ENCODE measurements around the gene ACKR1. TPM values are rescaled to one million over a fixed set of nuclear protein-coding genes. Genes with fewer than 3 reads are reported as not detected.

Gene ACKR1
- total RNA-seq, 1 experiment from 2014 or later: not detected

DNA sequence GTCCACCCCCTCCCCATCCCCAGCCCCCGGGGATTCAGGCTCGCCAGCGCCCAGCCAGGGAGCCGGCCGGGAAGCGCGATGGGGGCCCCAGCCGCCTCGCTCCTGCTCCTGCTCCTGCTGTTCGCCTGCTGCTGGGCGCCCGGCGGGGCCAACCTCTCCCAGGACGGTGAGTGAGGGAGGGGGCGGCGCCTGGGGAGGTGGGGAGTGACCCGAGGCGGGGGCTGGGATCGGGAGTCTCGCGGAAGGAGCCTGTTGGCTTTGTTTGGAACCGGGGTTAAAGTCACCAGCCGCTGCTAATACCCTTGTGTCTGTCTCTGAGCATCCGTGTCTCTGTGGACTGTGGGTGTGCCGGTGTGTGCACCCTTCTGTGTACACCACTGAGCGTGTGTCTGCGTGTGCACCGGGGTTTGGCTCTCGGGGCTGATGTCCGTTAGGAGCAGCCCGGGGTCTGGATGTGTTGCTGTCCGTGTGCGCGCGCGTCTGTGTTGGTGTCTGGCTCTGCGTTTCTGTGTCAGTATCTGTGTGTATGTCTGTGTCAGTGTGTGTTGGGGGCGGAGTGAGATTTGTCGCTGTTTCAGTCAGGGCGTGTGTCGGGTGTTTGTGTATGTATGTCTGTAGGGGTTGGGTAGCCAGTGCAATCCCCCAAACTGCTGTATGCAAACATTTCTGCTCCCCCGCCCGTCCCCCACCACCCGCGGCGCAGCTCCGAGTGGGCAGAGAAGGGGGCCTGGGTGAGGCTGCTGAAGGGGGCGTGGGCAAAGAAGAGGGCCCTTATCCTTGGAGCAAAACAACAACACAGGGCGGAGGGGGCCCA lies 32.8 kb upstream of the ACKR1 start:
- in situ Hi-C loops (cut with HindIII; ENCODE audit: low pct_unique_long_range_greater_than_20kb, low sequenced_read_pairs): no loop called here

GRCh38 chr1:159172614-159173291 lies 31.9 kb upstream of the ACKR1 start:
- CTCF ChIA-PET: no interaction called here
- H3K4me1 ChIP-seq (ENCODE audit: control insufficient read depth, insufficient read depth, low read length): no peaks in the 10 kb centered on the region; the same call in 1 of the 2 replicates
- H3K36me3 ChIP-seq (ENCODE audit: control insufficient read depth, insufficient read depth, low read length): no peaks in the 10 kb centered on the region
- ATAC-seq (no peak), DNase-seq (ENCODE audit: low read depth, low spot score) (no peak)
- H3K4me3 ChIP-seq (ENCODE audit: low read depth in 2 of 2, low read length in 2 of 2): no peak overlapping the region; a peak in 1 of 4 replicates
- peaks cover 13% of the 10 kb centered on the region for H3K27me3 ChIP-seq (ENCODE audit: control insufficient read depth, insufficient read depth, low read length)
- H3K27ac ChIP-seq (ENCODE audit: low read length): no peak overlapping the region
- POLR2A ChIA-PET: no interaction called here
- H3K9me3 ChIP-seq (ENCODE audit: control insufficient read depth, insufficient read depth, low read depth, low read length): no peaks in the 10 kb centered on the region
- intact Hi-C loops (cut with micrococcal nuclease; ENCODE audit: unreplicated experiment): no loop called here
- no TSS peak for BruUV-seq (replicated peaks)
- TF ChIP-seq TCF7L2 (IDR thresholded peaks at IDR 0.05; ENCODE audit: low read depth, low read length) (no peak), SIN3A (IDR thresholded peaks at IDR 0.05; ENCODE audit: borderline replicate concordance, insufficient read depth, low read depth, low read length) (no peak), REST (IDR thresholded peaks at IDR 0.05; ENCODE audit: insufficient read depth in 1 of 2, low read depth in 2 of 2, low read length in 1 of 2) (no peak), POLR2AphosphoS5 (IDR thresholded peaks at IDR 0.05; ENCODE audit: low read depth, low read length) (no peak)
- TF ChIP-seq, protein P1, sequence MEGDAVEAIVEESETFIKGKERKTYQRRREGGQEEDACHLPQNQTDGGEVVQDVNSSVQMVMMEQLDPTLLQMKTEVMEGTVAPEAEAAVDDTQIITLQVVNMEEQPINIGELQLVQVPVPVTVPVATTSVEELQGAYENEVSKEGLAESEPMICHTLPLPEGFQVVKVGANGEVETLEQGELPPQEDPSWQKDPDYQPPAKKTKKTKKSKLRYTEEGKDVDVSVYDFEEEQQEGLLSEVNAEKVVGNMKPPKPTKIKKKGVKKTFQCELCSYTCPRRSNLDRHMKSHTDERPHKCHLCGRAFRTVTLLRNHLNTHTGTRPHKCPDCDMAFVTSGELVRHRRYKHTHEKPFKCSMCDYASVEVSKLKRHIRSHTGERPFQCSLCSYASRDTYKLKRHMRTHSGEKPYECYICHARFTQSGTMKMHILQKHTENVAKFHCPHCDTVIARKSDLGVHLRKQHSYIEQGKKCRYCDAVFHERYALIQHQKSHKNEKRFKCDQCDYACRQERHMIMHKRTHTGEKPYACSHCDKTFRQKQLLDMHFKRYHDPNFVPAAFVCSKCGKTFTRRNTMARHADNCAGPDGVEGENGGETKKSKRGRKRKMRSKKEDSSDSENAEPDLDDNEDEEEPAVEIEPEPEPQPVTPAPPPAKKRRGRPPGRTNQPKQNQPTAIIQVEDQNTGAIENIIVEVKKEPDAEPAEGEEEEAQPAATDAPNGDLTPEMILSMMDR (IDR thresholded peaks at IDR 0.05): no peak
- in situ Hi-C loops (cut with HindIII; ENCODE audit: low pct_unique_long_range_greater_than_20kb, low sequenced_read_pairs): no loop called here

More for the DNA sequence above, 32.8 kb upstream of the ACKR1 start:
- ChIA-PET CTCF (no interaction called here), POLR2A (no interaction called here)
- no peaks in the 10 kb centered on the region; the same call in 1 of the 2 replicates for H3K4me1 ChIP-seq (ENCODE audit: control insufficient read depth, insufficient read depth, low read length)
- H3K9me3 ChIP-seq (ENCODE audit: control insufficient read depth, insufficient read depth, low read depth, low read length): no peaks in the 10 kb centered on the region
- intact Hi-C loops (cut with micrococcal nuclease; ENCODE audit: unreplicated experiment): no loop called here
- H3K36me3 ChIP-seq (ENCODE audit: control insufficient read depth, insufficient read depth, low read length): no peaks in the 10 kb centered on the region
- ATAC-seq: peak; percentile 66
- peak overlapping the region; percentile 11 to 19; a peak in 2 of 4 replicates for H3K4me3 ChIP-seq (ENCODE audit: low read depth in 2 of 2, low read length in 2 of 2)
- no peak overlapping the region for H3K27ac ChIP-seq (ENCODE audit: low read length)
- TF ChIP-seq REST (IDR thresholded peaks at IDR 0.05; ENCODE audit: insufficient read depth in 1 of 2, low read depth in 2 of 2, low read length in 1 of 2): no peak
- TF ChIP-seq TCF7L2 (IDR thresholded peaks at IDR 0.05; ENCODE audit: low read depth, low read length): no peak
- TF ChIP-seq, protein P1 (IDR thresholded peaks at IDR 0.05): no peak
- no peak for TF ChIP-seq POLR2AphosphoS5 (IDR thresholded peaks at IDR 0.05; ENCODE audit: low read depth, low read length)
- TF ChIP-seq SIN3A (IDR thresholded peaks at IDR 0.05; ENCODE audit: borderline replicate concordance, insufficient read depth, low read depth, low read length): no peak
- no TSS peak for BruUV-seq (replicated peaks)
- H3K27me3 ChIP-seq (ENCODE audit: control insufficient read depth, insufficient read depth, low read length): peaks cover 17% of the 10 kb centered on the region
- DNase-seq (ENCODE audit: low read depth, low spot score): no peak

Data from Panc1 (cell line).